Mesenchymal stem cell (in vitro differentiated cells and primary cell): ENCODE results near the gene MICAL1.

Experiments
- DNase-seq: peaks from one replicate; pipeline ENCODE4 v3.0.0-alpha.2; 2013
- H2AFZ ChIP-seq: one replicate; pipeline ENCODE4 v1.6.1; 2013; ENCODE audit warnings: low read depth, mild to moderate bottlenecking, control low read depth, inconsistent platforms, low read length, moderate library complexity
- H2AK5ac ChIP-seq: 2 replicates; pipeline ENCODE4 v1.6.1; 2013; ENCODE audit warnings: low read length, moderate library complexity, mild to moderate bottlenecking, inconsistent platforms; ENCODE audit not compliant: severe bottlenecking
- H2BK120ac ChIP-seq: one replicate; pipeline ENCODE4 v1.6.1; 2013; ENCODE audit warnings: low read depth, mild to moderate bottlenecking, inconsistent platforms, low read length, moderate library complexity
- H2BK12ac ChIP-seq, 2 experiments: one replicate each; pipeline ENCODE4 v1.6.1; 2013; ENCODE audit warnings: inconsistent platforms in 2 of 2, low read length in 2 of 2, mild to moderate bottlenecking in 2 of 2, moderate library complexity in 2 of 2, control low read depth in 1 of 2
- H2BK15ac ChIP-seq: one replicate; pipeline ENCODE4 v1.6.1; 2013; ENCODE audit warnings: mild to moderate bottlenecking, low read depth, inconsistent platforms; ENCODE audit not compliant: poor library complexity, severe bottlenecking
- H2BK5ac ChIP-seq: 2 replicates; pipeline ENCODE4 v1.6.1; 2013; ENCODE audit warnings: low read depth, mild to moderate bottlenecking, low read length, control low read depth, inconsistent platforms; ENCODE audit not compliant: poor library complexity, severe bottlenecking
- H3K14ac ChIP-seq, 2 experiments: one replicate each; pipeline ENCODE4 v1.6.1; 2013; ENCODE audit warnings: inconsistent platforms in 2 of 2, low read length in 2 of 2, control low read depth in 1 of 2, mild to moderate bottlenecking in 1 of 2, moderate library complexity in 1 of 2
- H3K18ac ChIP-seq, 2 experiments: one replicate each; pipeline ENCODE4 v1.6.1; 2013; ENCODE audit warnings: inconsistent platforms in 2 of 2, low read length in 2 of 2, control low read depth in 1 of 2, low read depth in 1 of 2, mild to moderate bottlenecking in 1 of 2
- H3K23ac ChIP-seq, 2 experiments: one replicate each; pipeline ENCODE4 v1.6.1; 2013; ENCODE audit warnings: inconsistent platforms in 2 of 2, low read length in 2 of 2, mild to moderate bottlenecking in 2 of 2, moderate library complexity in 2 of 2, control low read depth in 1 of 2
- H3K27ac ChIP-seq: 2 replicates; pipeline ENCODE4 v1.5.1; 2013; ENCODE audit warnings: mild to moderate bottlenecking, moderate library complexity, low read length, control low read depth, inconsistent platforms; ENCODE audit not compliant: poor library complexity, severe bottlenecking
- H3K27me3 ChIP-seq, 2 experiments: 2 replicates each; pipeline versions ENCODE4 v1.6.1 to v1.7.0; 2013; ENCODE audit warnings: low read length in 2 of 2, mild to moderate bottlenecking in 2 of 2, moderate library complexity in 2 of 2, control low read depth in 1 of 2, inconsistent platforms in 1 of 2; ENCODE audit not compliant: control insufficient read depth in 1 of 2, insufficient read depth in 1 of 2
- H3K36me3 ChIP-seq, 2 experiments: 2 replicates each; pipeline versions ENCODE4 v1.6.1 to v1.7.0; 2013; ENCODE audit warnings: low read length in 2 of 2, control low read depth in 1 of 2, inconsistent platforms in 1 of 2, low read depth in 1 of 2, mild to moderate bottlenecking in 1 of 2; ENCODE audit not compliant: insufficient read depth in 2 of 2, control insufficient read depth in 1 of 2
- H3K4ac ChIP-seq, 2 experiments: one replicate each; pipeline ENCODE4 v1.6.1; 2013; ENCODE audit warnings: inconsistent platforms in 2 of 2, low read length in 2 of 2, mild to moderate bottlenecking in 2 of 2, moderate library complexity in 2 of 2, control low read depth in 1 of 2, low read depth in 1 of 2
- H3K4me1 ChIP-seq: 2 replicates; pipeline ENCODE4 v1.6.1; 2013; ENCODE audit warnings: low read depth, low read length, control low read depth; ENCODE audit not compliant: control insufficient read depth, insufficient read depth
- H3K4me2 ChIP-seq: 2 replicates; pipeline ENCODE4 v1.6.1; 2013; ENCODE audit warnings: low read length, mild to moderate bottlenecking, inconsistent platforms; ENCODE audit not compliant: poor library complexity, severe bottlenecking
- H3K4me3 ChIP-seq, 2 experiments: 2 replicates each; pipeline versions ENCODE4 v1.5.1 to v1.7.0; 2013; ENCODE audit warnings: low read length in 2 of 2, mild to moderate bottlenecking in 2 of 2, control low read depth in 1 of 2, low read depth in 1 of 2; ENCODE audit not compliant: insufficient read depth in 1 of 2
- H3K79me1 ChIP-seq: replicated peaks from 2 replicates; pipeline ENCODE4 v1.6.1; 2013; ENCODE audit warnings: mild to moderate bottlenecking, control low read depth, low read length, inconsistent platforms; ENCODE audit not compliant: poor library complexity, severe bottlenecking
- H3K9ac ChIP-seq: 2 replicates; pipeline ENCODE4 v1.7.0; 2013; ENCODE audit warnings: mild to moderate bottlenecking, low read length, moderate library complexity
- H3K9me3 ChIP-seq: 2 replicates; pipeline ENCODE4 v1.7.0; 2013; ENCODE audit warnings: mild to moderate bottlenecking, low read length; ENCODE audit not compliant: control insufficient read depth
- H4K8ac ChIP-seq: one replicate; pipeline ENCODE4 v1.6.1; 2013; ENCODE audit warnings: inconsistent platforms, mild to moderate bottlenecking, low read length, moderate library complexity
- H4K91ac ChIP-seq: one replicate; pipeline ENCODE4 v1.6.1; 2013; ENCODE audit warnings: mild to moderate bottlenecking, low read length, inconsistent platforms
- WGBS: methylation state at CpG from one replicate; pipeline ENCODE4 v1.1.7; 2013; ENCODE audit warnings: mixed read lengths; 5-methylcytosine and 5-hydroxymethylcytosine counted together

Gene MICAL1

DNA sequence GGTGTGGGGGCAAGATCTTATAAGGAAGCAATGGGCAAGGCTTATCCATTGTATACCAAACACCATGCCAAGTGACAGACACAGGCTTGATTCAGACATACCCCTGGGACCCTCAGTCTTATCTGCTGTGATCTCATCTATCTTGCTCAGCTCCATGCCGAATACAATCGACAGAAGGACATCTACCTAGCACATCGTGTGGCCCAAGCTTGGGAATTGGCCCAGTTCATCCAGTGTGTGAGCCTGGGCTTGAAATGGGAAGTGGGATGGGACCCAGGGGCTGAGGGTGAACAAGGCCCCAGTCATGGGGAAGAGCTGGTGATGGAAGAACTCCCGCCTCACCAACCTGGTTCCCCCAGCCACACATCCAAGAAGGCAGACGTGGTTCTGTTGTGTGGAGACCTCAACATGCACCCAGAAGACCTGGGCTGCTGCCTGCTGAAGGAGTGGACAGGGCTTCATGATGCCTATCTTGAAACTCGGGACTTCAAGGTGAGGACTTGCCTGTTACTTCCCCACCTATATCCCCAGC, 13.1 kb downstream of the MICAL1 start:
- Histone ChIP-seq H2AFZ (no peak overlapping the region), H3K9me3 (no peaks in the 10 kb centered on the region), H3K79me1 (peaks cover 26% of the 10 kb centered on the region), H3K4ac (no peak overlapping the region), H4K91ac (no peak overlapping the region), H3K18ac (no peak overlapping the region), H3K36me3 (peaks cover 55 to 56% of the 10 kb centered on the region in 2 experiments), H3K4me1 (peaks cover 13% of the 10 kb centered on the region), H3K23ac (no peak overlapping the region), H2AK5ac (no peak overlapping the region), H3K4me3 (peak overlapping the region in 1 of 2 experiments; percentile 87), H2BK15ac (no peak overlapping the region), H2BK120ac (no peak overlapping the region), H2BK5ac (no peak overlapping the region), H3K4me2 (no peak overlapping the region), H3K27me3 (no peaks in the 10 kb centered on the region), H3K14ac (no peak overlapping the region), H4K8ac (peak overlapping the region; percentile 1), H3K27ac (no peak overlapping the region), H3K9ac (no peak overlapping the region), H2BK12ac (no peak overlapping the region)
- WGBS: 83% methylated on average over 6 of the region's 6 CpGs
- no peak for DNase-seq

DNA sequence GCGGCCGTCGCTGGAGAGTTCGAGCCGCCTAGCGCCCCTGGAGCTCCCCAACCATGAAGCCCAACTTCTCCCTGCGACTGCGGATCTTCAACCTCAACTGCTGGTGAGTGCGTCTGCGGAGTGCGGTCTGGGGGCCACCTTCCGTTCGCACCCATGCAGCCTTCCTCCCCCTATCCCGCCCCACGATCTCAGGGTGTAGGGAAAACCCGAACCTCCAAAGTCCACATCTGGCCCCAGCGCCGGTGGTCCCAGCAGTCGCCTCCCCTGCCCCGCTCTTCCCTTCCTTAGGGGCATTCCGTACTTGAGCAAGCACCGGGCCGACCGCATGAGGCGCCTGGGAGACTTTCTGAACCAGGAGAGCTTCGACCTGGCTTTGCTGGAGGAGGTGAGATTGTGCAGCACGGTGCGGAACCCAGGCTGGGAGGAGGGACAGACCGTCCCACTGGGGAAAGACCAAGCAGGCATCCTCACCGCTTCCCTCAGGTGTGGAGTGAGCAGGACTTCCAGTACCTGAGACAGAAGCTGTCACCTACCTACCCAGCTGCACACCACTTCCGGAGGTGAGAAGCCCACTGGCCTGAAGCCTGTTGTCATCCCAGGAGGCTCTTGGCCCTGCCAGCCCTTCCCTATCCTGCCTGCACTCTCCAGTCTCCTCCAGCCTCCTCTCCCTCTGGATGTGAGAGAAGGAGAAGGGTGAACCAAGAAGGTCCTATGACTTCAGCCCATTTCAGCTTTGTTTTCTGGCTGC, 14.3 kb downstream of the MICAL1 start:
- peak overlapping the region; percentile 90 for H2AFZ ChIP-seq
- H2BK120ac ChIP-seq: peak overlapping the region; percentile 65
- peak overlapping the region; percentile 98 for H3K4me2 ChIP-seq
- H4K8ac ChIP-seq: peak overlapping the region; percentile 96
- H3K9me3 ChIP-seq: no peaks in the 10 kb centered on the region
- peak overlapping the region; percentile 88 for H4K91ac ChIP-seq
- H3K23ac ChIP-seq: peak overlapping the region in 1 of 2 experiments; percentile 90
- peaks cover 13% of the 10 kb centered on the region for H3K4me1 ChIP-seq
- H3K4ac ChIP-seq: peak overlapping the region; percentile 26 to 77
- H3K18ac ChIP-seq: peak overlapping the region; percentile 82 to 97
- no peak overlapping the region for H2AK5ac ChIP-seq
- WGBS: 4% methylated on average over 28 of the region's 31 CpGs
- peak overlapping the region; percentile 82 to 94 for H3K14ac ChIP-seq
- H3K9ac ChIP-seq: peak overlapping the region; percentile 97
- H3K27ac ChIP-seq: peak overlapping the region; percentile 47
- H3K36me3 ChIP-seq: peaks cover 43 to 44% of the 10 kb centered on the region in 2 experiments
- peak overlapping the region; percentile 91 for H2BK15ac ChIP-seq
- no peak overlapping the region for H2BK5ac ChIP-seq
- peaks cover 22% of the 10 kb centered on the region for H3K79me1 ChIP-seq
- no peaks in the 10 kb centered on the region for H3K27me3 ChIP-seq
- peak overlapping the region in 1 of 2 experiments; percentile 37 for H2BK12ac ChIP-seq
- DNase-seq: peak; percentile 85
- H3K4me3 ChIP-seq: peak overlapping the region; percentile 86 to 87

DNA sequence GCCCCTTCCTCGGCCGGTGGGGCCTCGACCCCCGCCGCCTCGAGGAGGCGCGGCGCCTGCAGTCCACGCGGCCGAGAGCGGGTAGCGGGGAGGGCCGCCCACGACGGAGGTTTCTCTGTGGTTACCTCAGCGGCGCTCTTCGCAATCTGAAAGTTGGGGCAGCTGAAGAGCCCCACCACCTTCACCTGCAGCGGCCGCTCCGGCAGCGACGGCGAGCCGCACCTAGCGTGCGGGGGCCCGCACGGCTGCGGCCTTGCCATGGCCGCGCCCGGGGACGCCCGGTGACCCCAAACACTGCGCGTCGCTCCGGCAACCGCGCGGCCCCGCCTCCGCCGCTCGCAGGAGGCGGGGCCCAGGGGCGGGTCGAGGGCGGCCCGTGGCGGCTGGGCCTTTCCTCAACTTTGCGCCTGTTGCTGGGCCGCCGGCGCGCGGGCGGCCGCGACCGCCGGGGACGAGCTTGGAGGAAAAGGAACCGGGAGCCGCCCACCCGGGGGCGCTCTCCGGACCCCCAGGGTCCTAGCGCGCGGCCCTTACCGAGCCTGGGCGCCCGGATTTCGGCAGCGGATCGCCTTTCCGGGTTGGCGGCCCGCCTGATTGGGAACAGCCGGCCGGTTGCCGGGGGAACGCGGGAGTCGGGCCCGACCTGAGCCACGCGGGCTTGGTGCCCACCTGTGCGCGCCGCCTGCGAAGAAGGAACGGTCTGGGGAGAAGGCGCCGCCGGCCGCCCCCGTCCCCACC, 15.1 kb downstream of the MICAL1 start, which contains the start of the genes PPIL6 and SMPD2:
TSS of gene PPIL6 (minus strand) at position 298 of the 738 bp plus-strand sequence. CDS start at position 260, 38 bp downstream.
TSS of gene SMPD2 (plus strand) at position 394 of the 738 bp plus-strand sequence. CDS start 398 bp downstream, outside the sequence.
- Histone ChIP-seq H3K9me3 (no peaks in the 10 kb centered on the region), H3K9ac (peak within 1 kb of the TSS; percentile 97), H3K4me2 (peak within 1 kb of the TSS; percentile 98), H2BK15ac (peak within 1 kb of the TSS; percentile 91), H3K27ac (peak within 1 kb of the TSS; percentile 47), H4K8ac (peak within 1 kb of the TSS; percentile 96), H2BK5ac (peak within 1 kb of the TSS; percentile 70), H3K18ac (peak within 1 kb of the TSS; percentile 82 to 97), H3K79me1 (peaks cover 22% of the 10 kb centered on the region), H3K14ac (peak within 1 kb of the TSS; percentile 82 to 94), H3K27me3 (no peaks in the 10 kb centered on the region), H3K23ac (peak within 1 kb of the TSS in 1 of 2 experiments; percentile 90), H2BK120ac (peak within 1 kb of the TSS; percentile 65), H4K91ac (peak within 1 kb of the TSS; percentile 88), H2AFZ (peak within 1 kb of the TSS; percentile 96), H3K4ac (peak within 1 kb of the TSS; percentile 26 to 77), H2AK5ac (no peak within 1 kb of the TSS), H2BK12ac (peak within 1 kb of the TSS in 1 of 2 experiments; percentile 37), H3K4me3 (peak within 1 kb of the TSS; percentile 86 to 87), H3K36me3 (peaks cover 36% of the 10 kb centered on the region in 2 experiments), H3K4me1 (peaks cover 13% of the 10 kb centered on the region)
- under 1% methylated on average over 78 of the region's 102 CpGs for WGBS
- peak; percentile 90 for DNase-seq
